ENCODE results near the gene SLC9A5.

The SLC9A5 gene

GRCh38 chr16:67209565-67209964 lies 39.2 kb upstream of the SLC9A5 start:
- H3F3A ChIP-seq (ENCODE audit: insufficient read depth, low read length) = no peaks in the 10 kb centered on the region
- H2AFZ ChIP-seq (ENCODE audit: low read length) = no peak overlapping the region
- TF ChIP-seq CTCF (IDR thresholded peaks at IDR 0.05; ENCODE audit: low read length) (no peak), EZH2 (IDR thresholded peaks at IDR 0.05; ENCODE audit: borderline replicate concordance, low read length) (no peak)
- H3K27ac ChIP-seq (ENCODE audit: low read depth, low read length, poor library complexity, severe bottlenecking) = no peak overlapping the region
- H4K20me1 ChIP-seq (ENCODE audit: insufficient read depth, low read length) = no peaks in the 10 kb centered on the region
- no peak overlapping the region for H3K4me3 ChIP-seq (ENCODE audit: low read depth, low read length, poor library complexity, severe bottlenecking)
- no peak overlapping the region for H3K9ac ChIP-seq (ENCODE audit: low read length)
- H3K36me3 ChIP-seq (ENCODE audit: insufficient read depth, low read length) = no peaks in the 10 kb centered on the region
- H3K9me2 ChIP-seq (ENCODE audit: low read depth, low read length) = no peaks in the 10 kb centered on the region
- H3K4me2 ChIP-seq (ENCODE audit: low read length) = no peak overlapping the region
- H3K79me2 ChIP-seq (ENCODE audit: insufficient read depth, low read length) = no peaks in the 10 kb centered on the region
- no peaks in the 10 kb centered on the region for H3K9me3 ChIP-seq (ENCODE audit: low read length)
- H3K4me1 ChIP-seq (ENCODE audit: insufficient read depth, low read length, severe bottlenecking) = no peaks in the 10 kb centered on the region
- no peaks in the 10 kb centered on the region for H3K27me3 ChIP-seq (ENCODE audit: insufficient read depth, low read length)

DNA sequence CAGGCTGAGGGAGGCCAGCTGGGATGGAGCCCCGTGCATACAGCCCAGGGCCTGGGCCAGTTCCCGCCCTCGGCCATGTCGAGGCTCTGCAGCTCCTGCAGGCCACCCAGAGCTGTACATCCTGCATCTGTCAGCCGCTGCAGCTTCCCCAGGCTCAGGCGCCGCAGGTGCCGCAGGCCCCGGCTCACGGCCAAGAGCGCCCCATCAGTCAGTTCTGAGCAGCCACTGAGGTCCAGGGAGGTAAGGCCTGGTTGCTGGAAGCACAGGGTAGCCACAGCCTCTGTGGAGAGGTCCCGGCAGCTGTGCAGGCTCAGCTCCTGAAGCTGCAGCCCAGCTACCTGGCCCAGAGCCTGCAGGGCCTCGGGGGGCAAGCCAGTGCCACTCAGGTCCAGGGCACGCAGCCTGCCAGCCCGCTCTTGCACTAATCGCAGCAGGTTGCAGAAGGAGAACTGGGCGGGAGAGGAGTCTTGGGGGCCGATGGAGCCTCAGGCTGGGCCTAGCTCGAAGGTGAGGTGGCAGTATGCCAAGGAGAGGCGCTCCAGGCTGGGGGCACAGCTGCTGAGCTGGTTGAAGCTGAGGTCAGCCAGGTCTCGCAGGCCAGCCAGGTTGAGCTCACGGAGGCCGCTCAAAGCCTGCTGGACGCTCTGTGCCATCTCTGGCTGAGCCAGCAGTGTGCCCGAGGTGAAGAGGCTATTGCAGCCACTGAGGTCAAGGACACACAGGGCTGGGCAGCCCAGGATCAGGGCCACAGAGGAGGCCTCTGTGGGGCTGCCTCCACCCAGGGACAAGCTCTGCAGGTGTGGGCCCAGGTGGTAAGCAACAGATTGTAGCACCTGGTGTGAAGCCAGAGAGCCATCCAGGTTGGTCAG lies 38.5 kb upstream of the SLC9A5 start:
- no peaks in the 10 kb centered on the region for H3K9me2 ChIP-seq (ENCODE audit: low read depth, low read length)
- H3K4me2 ChIP-seq (ENCODE audit: low read length) = no peak overlapping the region
- H3K9ac ChIP-seq (ENCODE audit: low read length) = no peak overlapping the region
- no peaks in the 10 kb centered on the region for H3K9me3 ChIP-seq (ENCODE audit: low read length)
- H3F3A ChIP-seq (ENCODE audit: insufficient read depth, low read length) = no peaks in the 10 kb centered on the region
- no peaks in the 10 kb centered on the region for H4K20me1 ChIP-seq (ENCODE audit: insufficient read depth, low read length)
- no peak overlapping the region for H3K27ac ChIP-seq (ENCODE audit: low read depth, low read length, poor library complexity, severe bottlenecking)
- H3K4me1 ChIP-seq (ENCODE audit: insufficient read depth, low read length, severe bottlenecking) = no peaks in the 10 kb centered on the region
- H3K4me3 ChIP-seq (ENCODE audit: low read depth, low read length, poor library complexity, severe bottlenecking) = no peak overlapping the region
- no peaks in the 10 kb centered on the region for H3K27me3 ChIP-seq (ENCODE audit: insufficient read depth, low read length)
- no peaks in the 10 kb centered on the region for H3K36me3 ChIP-seq (ENCODE audit: insufficient read depth, low read length)
- no peak overlapping the region for H2AFZ ChIP-seq (ENCODE audit: low read length)
- H3K79me2 ChIP-seq (ENCODE audit: insufficient read depth, low read length) = no peaks in the 10 kb centered on the region
- TF ChIP-seq CTCF (IDR thresholded peaks at IDR 0.05; ENCODE audit: low read length) (no peak), EZH2 (IDR thresholded peaks at IDR 0.05; ENCODE audit: borderline replicate concordance, low read length) (no peak)

GRCh38 chr16:67211674-67212073 lies 37.1 kb upstream of the SLC9A5 start:
- H3K9me2 ChIP-seq (ENCODE audit: low read depth, low read length) = no peaks in the 10 kb centered on the region
- no peaks in the 10 kb centered on the region for H3K27me3 ChIP-seq (ENCODE audit: insufficient read depth, low read length)
- TF ChIP-seq EZH2 (IDR thresholded peaks at IDR 0.05; ENCODE audit: borderline replicate concordance, low read length) (no peak), CTCF (IDR thresholded peaks at IDR 0.05; ENCODE audit: low read length) (no peak)
- H4K20me1 ChIP-seq (ENCODE audit: insufficient read depth, low read length) = no peaks in the 10 kb centered on the region
- H3K9me3 ChIP-seq (ENCODE audit: low read length) = no peaks in the 10 kb centered on the region
- H3K27ac ChIP-seq (ENCODE audit: low read depth, low read length, poor library complexity, severe bottlenecking) = no peak overlapping the region
- no peaks in the 10 kb centered on the region for H3K4me1 ChIP-seq (ENCODE audit: insufficient read depth, low read length, severe bottlenecking)
- no peaks in the 10 kb centered on the region for H3K79me2 ChIP-seq (ENCODE audit: insufficient read depth, low read length)
- no peak overlapping the region for H3K4me2 ChIP-seq (ENCODE audit: low read length)
- H3K9ac ChIP-seq (ENCODE audit: low read length) = no peak overlapping the region
- H2AFZ ChIP-seq (ENCODE audit: low read length) = no peak overlapping the region
- H3K36me3 ChIP-seq (ENCODE audit: insufficient read depth, low read length) = no peaks in the 10 kb centered on the region
- H3K4me3 ChIP-seq (ENCODE audit: low read depth, low read length, poor library complexity, severe bottlenecking) = no peak overlapping the region
- H3F3A ChIP-seq (ENCODE audit: insufficient read depth, low read length) = no peaks in the 10 kb centered on the region
